Neural progenitor cell (in vitro differentiated cells): Measurements from ENCODE around the gene YPEL2.

ENCODE experiments used
- CTCF ChIP-seq: fragments of 200-600 bp; sonication (generic); IDR thresholded peaks from 2 replicates; pipeline ENCODE4 v1.5.1; 2017; ENCODE audit warnings: antibody characterized with exemption, mild to moderate bottlenecking
- EZH2 ChIP-seq: fragments of 200-600 bp; sonication (generic); IDR thresholded peaks from 2 replicates; pipeline ENCODE4 v1.6.1; 2017; ENCODE audit warnings: antibody characterized with exemption, mild to moderate bottlenecking, moderate library complexity
- EZH2phosphoT487 ChIP-seq: fragments of 200-600 bp; sonication (generic); IDR thresholded peaks from 2 replicates; pipeline ENCODE4 v1.6.1; 2017; ENCODE audit warnings: antibody characterized with exemption

DNA sequence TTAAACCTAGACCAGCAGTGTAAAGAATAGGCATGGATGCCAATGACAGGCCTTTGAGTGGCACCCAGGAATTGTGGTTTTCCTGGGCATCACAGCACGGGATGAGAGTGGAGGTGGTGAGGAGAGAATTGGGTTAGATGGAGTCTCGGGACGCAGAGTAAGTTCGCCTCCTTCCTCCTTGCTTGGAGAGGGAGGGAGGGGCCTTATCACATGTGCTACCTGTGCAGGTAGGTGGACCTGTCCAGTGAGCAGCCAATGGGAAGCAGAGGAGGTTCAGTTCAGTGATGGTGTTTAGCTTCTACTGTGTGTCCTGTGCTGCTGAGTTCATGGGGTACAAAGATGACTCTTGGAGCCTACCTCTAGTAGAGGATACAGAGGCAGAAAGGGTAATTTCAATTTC lies 14.9 kb downstream of the YPEL2 start:
- TF ChIP-seq CTCF (no peak), EZH2 (no peak), EZH2phosphoT487 (no peak)
